Lower leg skin (tissue), 4 donors: ENCODE results near the gene PTN. TPM values are rescaled to one million over a fixed set of nuclear protein-coding genes. Genes with fewer than 3 reads are reported as not detected.
"Not testable (repeated sequence)": the region's sequence is repeated elsewhere in the genome, so short reads cannot be mapped to it uniquely, and the experiment has no call there.

Source experiments
- DNase-seq, 2 donors: peaks; one replicate each; pipeline ENCODE4 v3.0.0-alpha.2; 2019; ENCODE audit warnings: low spot score in 2 of 2
- H3K4me3 ChIP-seq: fragments of 200-600 bp; sonication (generic); 2 replicates; pipeline ENCODE4 v1.5.1; 2017; ENCODE audit warnings: mild to moderate bottlenecking, low read depth; ENCODE audit not compliant: poor library complexity, severe bottlenecking
- POLR2A ChIP-seq, 2 donors: fragments of 450-650 bp; IDR thresholded peaks; one replicate each; pipeline ENCODE4 v1.6.1; 2016 to 2017; ENCODE audit warnings: antibody characterized with exemption in 2 of 2, mild to moderate bottlenecking in 1 of 2, moderate library complexity in 1 of 2
- WGBS, 2 donors: methylation state at CpG; one replicate each; pipeline ENCODE4 v1.1.5; 2018; 5-methylcytosine and 5-hydroxymethylcytosine counted together
- intact Hi-C: fragments of 100-400 bp; cut with DNase I; formaldehyde crosslinking; loops from one replicate; pipeline ENCODE4 v1.15.0; 2023; ENCODE audit warnings: low total_unique reads
- total RNA-seq, 4 donors: library from RNA; depleted of rRNA; stranded (reverse); fragments of >200 nt; gene quantifications; one replicate each; pipeline ENCODE4 v1.1.0, GENCODE V29; 2016
- TF ChIP-seq, protein P1 (sequence below), 3 donors: fragments of 450-650 bp; IDR thresholded peaks; one replicate each; pipeline ENCODE4 v1.5.1; 2016; ENCODE audit warnings: antibody characterized with exemption in 3 of 3, mild to moderate bottlenecking in 3 of 3, moderate library complexity in 2 of 3

The PTN gene
- total RNA-seq, 4 donors from 2014 or later, result 0.34 to 10.1 (median 3.0) TPM

DNA sequence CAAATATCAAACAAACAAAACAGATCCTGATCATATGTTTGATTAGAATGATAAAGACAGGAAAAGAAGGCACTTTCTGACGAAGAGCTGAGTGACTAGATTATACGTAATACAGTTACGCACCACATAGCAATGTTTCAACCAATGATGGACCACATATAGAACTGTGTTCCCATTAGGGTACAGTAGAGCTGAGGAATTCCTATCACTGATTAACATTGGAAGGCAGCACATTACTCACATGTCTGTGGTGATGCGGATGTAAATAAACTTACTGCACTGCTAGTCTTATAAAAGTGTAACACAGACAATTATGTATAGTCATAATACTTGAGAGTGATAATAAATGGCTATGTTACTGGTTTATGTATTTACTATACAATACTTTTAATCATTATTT, 98.3 kb downstream of the PTN start:
- TF ChIP-seq, protein P1, sequence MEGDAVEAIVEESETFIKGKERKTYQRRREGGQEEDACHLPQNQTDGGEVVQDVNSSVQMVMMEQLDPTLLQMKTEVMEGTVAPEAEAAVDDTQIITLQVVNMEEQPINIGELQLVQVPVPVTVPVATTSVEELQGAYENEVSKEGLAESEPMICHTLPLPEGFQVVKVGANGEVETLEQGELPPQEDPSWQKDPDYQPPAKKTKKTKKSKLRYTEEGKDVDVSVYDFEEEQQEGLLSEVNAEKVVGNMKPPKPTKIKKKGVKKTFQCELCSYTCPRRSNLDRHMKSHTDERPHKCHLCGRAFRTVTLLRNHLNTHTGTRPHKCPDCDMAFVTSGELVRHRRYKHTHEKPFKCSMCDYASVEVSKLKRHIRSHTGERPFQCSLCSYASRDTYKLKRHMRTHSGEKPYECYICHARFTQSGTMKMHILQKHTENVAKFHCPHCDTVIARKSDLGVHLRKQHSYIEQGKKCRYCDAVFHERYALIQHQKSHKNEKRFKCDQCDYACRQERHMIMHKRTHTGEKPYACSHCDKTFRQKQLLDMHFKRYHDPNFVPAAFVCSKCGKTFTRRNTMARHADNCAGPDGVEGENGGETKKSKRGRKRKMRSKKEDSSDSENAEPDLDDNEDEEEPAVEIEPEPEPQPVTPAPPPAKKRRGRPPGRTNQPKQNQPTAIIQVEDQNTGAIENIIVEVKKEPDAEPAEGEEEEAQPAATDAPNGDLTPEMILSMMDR (IDR thresholded peaks at IDR 0.05), result no peak
- TF ChIP-seq POLR2A (IDR thresholded peaks at IDR 0.05), result no peak
- intact Hi-C loops, result no loop called here
- no peak for DNase-seq
- WGBS, 2 donors, result 94% methylated on average over 4 of the region's 4 CpGs
- H3K4me3 ChIP-seq, result no peak overlapping the region

DNA sequence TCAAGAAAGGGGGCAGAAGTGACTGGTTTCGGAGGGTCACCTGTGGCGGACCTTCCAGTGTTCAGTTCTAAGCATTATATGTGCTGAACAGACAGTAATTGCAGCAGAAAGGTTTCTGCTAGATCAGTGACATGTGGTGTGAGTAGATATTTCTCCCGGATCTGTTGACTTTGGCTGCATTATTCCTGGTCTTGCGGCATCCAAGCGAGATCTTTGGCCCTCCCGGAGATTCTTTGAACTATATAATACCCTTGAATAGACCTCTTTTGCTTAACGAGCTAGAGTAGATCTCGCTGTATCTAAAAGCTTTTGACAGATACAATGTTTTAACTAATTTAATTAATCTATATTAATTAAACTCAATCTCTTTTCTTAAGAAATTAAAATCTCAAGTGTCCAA, 99.8 kb downstream of the PTN start:
- no peak for DNase-seq
- no peak overlapping the region for H3K4me3 ChIP-seq
- TF ChIP-seq, protein P1 (IDR thresholded peaks at IDR 0.05), result no peak
- TF ChIP-seq POLR2A (IDR thresholded peaks at IDR 0.05), result no peak
- intact Hi-C loops, result no loop called here
- 90 to 92% methylated on average over 8 of the region's 8 CpGs for WGBS, 2 donors

DNA sequence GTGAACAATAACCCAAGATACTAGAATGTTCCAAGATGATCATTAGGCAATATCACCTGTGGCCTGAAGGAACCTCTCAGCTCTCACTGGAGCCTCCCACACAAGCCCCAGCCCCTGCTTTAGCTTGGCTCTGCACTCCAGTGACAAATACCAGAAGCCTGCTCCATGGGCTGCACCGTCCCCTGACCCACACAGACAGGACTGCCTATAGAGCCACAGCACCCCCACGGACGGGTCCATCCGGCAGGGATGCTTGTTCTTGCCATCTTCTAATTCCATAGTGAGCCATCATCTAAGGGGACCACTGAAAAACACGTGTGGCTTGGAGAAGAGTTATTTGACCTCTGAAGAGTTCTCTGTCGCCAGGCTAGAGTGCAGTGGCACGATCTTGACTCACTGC, 100.9 kb downstream of the PTN start:
- H3K4me3 ChIP-seq, result no peak overlapping the region
- WGBS, 2 donors, result 86 to 90% methylated on average over 4 to 7 of the region's 7 CpGs
- TF ChIP-seq, protein P1 (IDR thresholded peaks at IDR 0.05), result no peak
- no peak for TF ChIP-seq POLR2A (IDR thresholded peaks at IDR 0.05)
- DNase-seq, result no peak
- intact Hi-C loops, result no loop called here

DNA sequence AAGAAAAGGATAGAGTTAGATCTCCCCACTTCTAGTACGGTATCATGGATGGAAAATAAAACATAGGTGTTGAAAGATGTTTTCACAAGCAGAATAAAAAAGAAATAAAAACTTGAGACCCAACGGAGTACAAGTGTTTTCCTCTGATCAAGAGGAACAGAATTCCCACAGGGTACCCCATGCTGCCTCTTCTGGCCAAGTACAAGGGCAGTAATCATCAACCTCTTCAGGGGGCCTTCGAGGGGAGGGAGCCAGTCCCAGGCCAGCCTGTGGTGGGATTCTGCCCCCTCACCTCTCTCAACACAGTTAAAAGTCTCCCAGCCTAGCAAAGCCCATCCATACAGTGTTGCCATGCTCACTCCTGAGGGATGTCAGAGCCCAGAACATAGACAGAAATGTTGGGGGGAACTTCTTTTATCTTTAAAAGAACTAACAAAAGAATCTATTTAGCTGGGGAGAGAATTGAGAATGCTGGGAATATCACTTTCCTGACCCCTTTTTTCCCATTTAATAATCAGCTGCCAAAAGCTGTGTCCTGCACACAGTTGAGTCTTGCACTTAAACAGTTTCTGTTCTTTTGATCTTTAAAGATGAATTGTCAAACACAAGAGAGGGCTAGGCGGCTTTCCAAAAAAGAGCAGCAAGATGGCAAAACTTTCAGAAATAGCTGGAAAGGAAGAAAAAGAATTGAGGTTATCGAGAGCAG, 101.7 kb downstream of the PTN start:
- TF ChIP-seq, protein P1 (IDR thresholded peaks at IDR 0.05), result no peak
- TF ChIP-seq POLR2A (IDR thresholded peaks at IDR 0.05), result no peak
- WGBS, 2 donors, result 52 to 58% methylated on average over 5 of the region's 5 CpGs
- DNase-seq, result no peak
- intact Hi-C loops, result no loop called here
- H3K4me3 ChIP-seq, result no peak overlapping the region

- DNase-seq, H3K4me3 ChIP-seq, intact Hi-C loops: not testable (repeated sequence)
- 89 to 93% methylated on average over 3 of the region's 3 CpGs for WGBS, 2 donors
Measured at GRCh38 chr7:137239186-137239585, 104.3 kb downstream of the PTN start.

DNA sequence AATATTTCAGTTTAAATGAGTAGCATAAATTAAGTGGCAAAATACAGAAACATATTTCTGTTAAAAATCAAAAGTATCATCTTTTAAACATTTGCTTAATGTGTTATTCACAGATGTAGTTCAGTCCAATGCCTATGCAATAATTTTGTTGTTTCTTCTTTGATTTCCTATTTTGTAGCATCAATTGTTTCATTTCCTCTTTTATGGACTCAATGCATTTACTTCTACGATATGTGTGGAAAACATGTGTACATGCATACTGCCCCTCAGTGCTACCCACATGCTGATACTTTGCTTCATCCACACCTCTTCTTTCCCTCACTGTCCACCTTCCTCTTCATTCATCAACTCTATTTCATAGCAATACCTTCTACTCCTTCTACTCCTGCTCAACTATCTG, 108.1 kb downstream of the PTN start:
- no peak overlapping the region for H3K4me3 ChIP-seq
- 83 to 88% methylated on average over 1 of the region's 1 CpG for WGBS, 2 donors
- TF ChIP-seq, protein P1 (IDR thresholded peaks at IDR 0.05), result no peak
- no peak for TF ChIP-seq POLR2A (IDR thresholded peaks at IDR 0.05)
- DNase-seq, result no peak
- intact Hi-C loops, result no loop called here
